MM.1S (cell line): Measurements from ENCODE around the gene C10orf120.
A peak's percentile ranks its signal among the peaks of the same experiment; 100 is the strongest.

Experiments used
- DNase-seq: peaks from one replicate; pipeline ENCODE4 v3.0.0-alpha.2; 2015
- H2AFZ ChIP-seq: fragments of 300-600 bp; sonication (generic); 2 replicates; pipeline ENCODE4 v1.6.0; 2016; ENCODE audit warnings: antibody characterized with exemption, low read length
- H3F3A ChIP-seq: fragments of 300-600 bp; sonication (generic); 2 replicates; pipeline ENCODE4 v1.6.1; 2016; ENCODE audit warnings: mild to moderate bottlenecking, antibody characterized with exemption, low read length, moderate library complexity, mixed read lengths; ENCODE audit not compliant: insufficient read depth
- H3K27ac ChIP-seq: fragments of 300-600 bp; sonication (generic); 2 replicates; pipeline ENCODE4 v1.5.1; 2016; ENCODE audit warnings: mild to moderate bottlenecking, low read length
- H3K27me3 ChIP-seq: fragments of 300-600 bp; sonication (generic); replicated peaks from 2 replicates; pipeline ENCODE4 v1.6.0; 2016; ENCODE audit warnings: low read length; ENCODE audit not compliant: insufficient read depth
- H3K36me3 ChIP-seq: fragments of 300-600 bp; sonication (generic); replicated peaks from 2 replicates; pipeline ENCODE4 v1.6.1; 2016; ENCODE audit warnings: mild to moderate bottlenecking, low read length, mixed read lengths; ENCODE audit not compliant: insufficient read depth
- H3K4me1 ChIP-seq: fragments of 300-600 bp; sonication (generic); 2 replicates; pipeline ENCODE4 v1.6.1; 2016; ENCODE audit warnings: low read length, mixed read lengths
- H3K4me2 ChIP-seq: fragments of 300-600 bp; sonication (generic); 2 replicates; pipeline ENCODE4 v1.6.0; 2016; ENCODE audit warnings: low read depth, low read length
- H3K4me3 ChIP-seq: fragments of 300-600 bp; sonication (generic); 2 replicates; pipeline ENCODE4 v1.5.1; 2016; ENCODE audit warnings: low read length, mixed read lengths
- H3K79me2 ChIP-seq: fragments of 300-600 bp; sonication (generic); 2 replicates; pipeline ENCODE4 v1.6.1; 2016; ENCODE audit warnings: mixed run types, low read length, mixed read lengths
- H3K9ac ChIP-seq: fragments of 300-600 bp; sonication (generic); 2 replicates; pipeline ENCODE4 v1.6.1; 2016; ENCODE audit warnings: low read length, mixed read lengths
- H3K9me2 ChIP-seq: fragments of 300-600 bp; sonication (generic); replicated peaks from 2 replicates; pipeline ENCODE4 v1.6.1; 2016; ENCODE audit warnings: mild to moderate bottlenecking, low read length, mixed read lengths; ENCODE audit not compliant: insufficient read depth
- H3K9me3 ChIP-seq: fragments of 300-600 bp; sonication (generic); replicated peaks from 2 replicates; pipeline ENCODE4 v1.6.1; 2016; ENCODE audit warnings: mild to moderate bottlenecking, low read length, mixed read lengths; ENCODE audit not compliant: insufficient read depth
- H4K20me1 ChIP-seq: fragments of 300-600 bp; sonication (generic); 2 replicates; pipeline ENCODE4 v1.6.1; 2016; ENCODE audit warnings: mild to moderate bottlenecking, low read length, moderate library complexity, mixed read lengths; ENCODE audit not compliant: insufficient read depth
- CTCF ChIP-seq: fragments of 300-600 bp; sonication (generic); IDR thresholded peaks from 2 replicates; pipeline ENCODE4 v1.5.1; 2016; ENCODE audit warnings: antibody characterized with exemption, low read length, mixed read lengths
- EZH2 ChIP-seq: fragments of 300-600 bp; sonication (generic); optimal IDR thresholded peaks from 2 replicates; pipeline ENCODE3; 2017; ENCODE audit warnings: low read depth, mild to moderate bottlenecking, antibody characterized with exemption, low read length, mixed read lengths
- EZH2phosphoT487 ChIP-seq: fragments of 300-600 bp; sonication (generic); IDR thresholded peaks from 2 replicates; pipeline ENCODE4 v1.6.1; 2018; ENCODE audit warnings: antibody characterized with exemption, low read length

Gene C10orf120

GRCh38 chr10:122703483-122704448 is 4.1 kb upstream of the C10orf120 start:
- TF ChIP-seq EZH2, result no peak
- TF ChIP-seq EZH2phosphoT487, result no peak
- peak; percentile 56 for TF ChIP-seq CTCF
- Histone ChIP-seq H3K9me2 (no peaks in the 10 kb centered on the region), H3K9me3 (no peaks in the 10 kb centered on the region), H2AFZ (no peak overlapping the region), H3K79me2 (no peaks in the 10 kb centered on the region), H3K36me3 (no peaks in the 10 kb centered on the region), H3K4me1 (no peaks in the 10 kb centered on the region), H3K27ac (no peak overlapping the region), H3K4me2 (no peak overlapping the region), H3K4me3 (no peak overlapping the region), H3F3A (no peaks in the 10 kb centered on the region), H4K20me1 (no peaks in the 10 kb centered on the region), H3K27me3 (no peaks in the 10 kb centered on the region), H3K9ac (no peak overlapping the region)
- peak; percentile 22 for DNase-seq

- no peak for DNase-seq
These were observed 2.6 kb upstream of the C10orf120 start for GRCh38 chr10:122702275-122702674.

GRCh38 chr10:122701652-122702051 is 2.0 kb upstream of the C10orf120 start:
- Histone ChIP-seq H3K9me3 (no peaks in the 10 kb centered on the region), H3K9me2 (no peaks in the 10 kb centered on the region), H3K4me2 (no peak overlapping the region), H3K27me3 (no peaks in the 10 kb centered on the region), H2AFZ (no peak overlapping the region), H3K4me3 (no peak overlapping the region), H3K79me2 (no peaks in the 10 kb centered on the region), H4K20me1 (no peaks in the 10 kb centered on the region), H3K4me1 (no peaks in the 10 kb centered on the region), H3F3A (no peaks in the 10 kb centered on the region), H3K27ac (no peak overlapping the region), H3K36me3 (no peaks in the 10 kb centered on the region), H3K9ac (no peak overlapping the region)
- DNase-seq, result no peak
- no peak for TF ChIP-seq EZH2
- no peak for TF ChIP-seq CTCF
- TF ChIP-seq EZH2phosphoT487, result no peak

More at GRCh38 chr10:122702275-122702674, 2.6 kb upstream of the C10orf120 start:
- H3F3A ChIP-seq, result no peaks in the 10 kb centered on the region
- H3K79me2 ChIP-seq, result no peaks in the 10 kb centered on the region
- H3K9me3 ChIP-seq, result no peaks in the 10 kb centered on the region
- H2AFZ ChIP-seq, result no peak overlapping the region
- no peak overlapping the region for H3K4me3 ChIP-seq
- no peak overlapping the region for H3K4me2 ChIP-seq
- TF ChIP-seq EZH2phosphoT487 (no peak), EZH2 (no peak), CTCF (no peak)
- no peaks in the 10 kb centered on the region for H4K20me1 ChIP-seq
- no peaks in the 10 kb centered on the region for H3K27me3 ChIP-seq
- no peak overlapping the region for H3K9ac ChIP-seq
- H3K36me3 ChIP-seq, result no peaks in the 10 kb centered on the region
- H3K9me2 ChIP-seq, result no peaks in the 10 kb centered on the region
- no peaks in the 10 kb centered on the region for H3K4me1 ChIP-seq
- no peak overlapping the region for H3K27ac ChIP-seq
